Smooth muscle cell (in vitro differentiated cells): ENCODE measurements around the gene RMC1. TPM values are rescaled to one million over a fixed set of nuclear protein-coding genes. Genes with fewer than 3 reads are reported as not detected.
"Not testable (repeated sequence)": the region's sequence is repeated elsewhere in the genome, so short reads cannot be mapped to it uniquely, and the experiment has no call there.

Source experiments
- DNase-seq: peaks from one replicate; lab custom pipeline; 2025; ENCODE audit not compliant: unreplicated experiment; lab: John Stamatoyannopoulos, UW
- H2AFZ ChIP-seq: fragments of 200-600 bp; sonication (generic); 2 replicates; pipeline ENCODE4 v1.6.0; 2016; ENCODE audit warnings: antibody characterized with exemption, low read depth, mild to moderate bottlenecking
- H3F3A ChIP-seq: fragments of 200-600 bp; sonication (generic); 2 replicates; pipeline ENCODE4 v1.6.0; 2017; ENCODE audit warnings: antibody characterized with exemption, low read depth
- H3K27ac ChIP-seq: fragments of 200-600 bp; sonication (generic); 2 replicates; pipeline ENCODE4 v1.5.1; 2016; ENCODE audit warnings: low read depth, mild to moderate bottlenecking
- H3K27me3 ChIP-seq: fragments of 200-600 bp; sonication (generic); 2 replicates; pipeline ENCODE4 v1.6.1; 2016; ENCODE audit warnings: low read depth, mild to moderate bottlenecking
- H3K36me3 ChIP-seq: fragments of 200-600 bp; sonication (generic); 2 replicates; pipeline ENCODE4 v1.5.1; 2016; ENCODE audit warnings: low read depth
- H3K4me1 ChIP-seq: fragments of 200-600 bp; sonication (generic); 2 replicates; pipeline ENCODE4 v1.5.1; 2016; ENCODE audit warnings: low read depth
- H3K4me2 ChIP-seq: fragments of 200-600 bp; sonication (generic); 2 replicates; pipeline ENCODE4 v1.6.0; 2016; ENCODE audit warnings: mild to moderate bottlenecking
- H3K4me3 ChIP-seq: fragments of 200-600 bp; sonication (generic); 2 replicates; pipeline ENCODE4 v1.5.1; 2016; ENCODE audit warnings: mild to moderate bottlenecking
- H3K79me2 ChIP-seq: fragments of 200-600 bp; sonication (generic); 2 replicates; pipeline ENCODE4 v1.6.0; 2016; ENCODE audit warnings: low read depth, mild to moderate bottlenecking
- H3K9ac ChIP-seq: fragments of 200-600 bp; sonication (generic); 2 replicates; pipeline ENCODE4 v1.6.0; 2016; ENCODE audit warnings: low read depth
- H3K9me3 ChIP-seq: fragments of 200-600 bp; sonication (generic); replicated peaks from 2 replicates; pipeline ENCODE4 v1.5.1; 2016; ENCODE audit warnings: low read depth
- H4K20me1 ChIP-seq: fragments of 200-600 bp; sonication (generic); 2 replicates; pipeline ENCODE4 v1.6.0; 2016; ENCODE audit warnings: low read depth
- WGBS: methylation state at CpG from one replicate; pipeline ENCODE4 v1.1.7; 2016; ENCODE audit warnings: low lambda C conversion rate; 5-methylcytosine and 5-hydroxymethylcytosine counted together
- polyA plus RNA-seq: library from polyadenylated mRNA; unstranded; fragments of >200 nt; fragmentation: Nextera tagmentation; extraction: Ambion mirVana; gene quantifications from 2 replicates; pipeline ENCODE4 v1.2.1, GENCODE V29; 2016
- total RNA-seq: library from RNA; depleted of rRNA; stranded (reverse); fragments of >200 nt; gene quantifications from 2 replicates; pipeline ENCODE4 v1.2.3, GENCODE V29; 2014
- TF ChIP-seq, protein P1 (sequence below): fragments of 200-600 bp; sonication (generic); IDR thresholded peaks from 2 replicates; pipeline ENCODE4 v1.5.1; 2017; ENCODE audit warnings: borderline replicate concordance, mild to moderate bottlenecking, antibody characterized with exemption; ENCODE audit not compliant: insufficient read depth, poor library complexity, severe bottlenecking

RMC1 gene
- total and polyA plus RNA-seq, 2 experiments from 2014 or later, result 20.6 to 20.7 TPM

DNA sequence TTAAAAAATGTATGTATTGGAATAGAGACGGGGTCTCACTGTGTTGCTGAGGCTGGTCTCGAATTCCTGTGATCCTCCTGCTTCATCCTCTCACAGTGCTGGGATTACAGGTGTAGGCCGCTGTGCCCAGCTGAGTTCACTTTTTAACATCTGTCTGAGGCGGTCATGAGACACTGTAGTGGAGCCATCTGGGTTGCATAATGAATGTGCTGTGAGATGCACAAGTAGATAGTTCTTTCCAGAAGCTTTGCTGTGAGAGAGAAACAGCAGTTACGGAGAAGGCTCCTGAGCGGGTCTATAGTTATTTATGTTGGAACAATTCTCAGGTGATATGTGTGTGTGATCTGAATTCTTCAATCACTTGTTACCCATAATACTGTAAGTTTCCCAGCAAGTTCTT lies 3.1 kb downstream of the RMC1 start:
- peaks cover 12% of the 10 kb centered on the region for H3K36me3 ChIP-seq
- TF ChIP-seq, protein P1, sequence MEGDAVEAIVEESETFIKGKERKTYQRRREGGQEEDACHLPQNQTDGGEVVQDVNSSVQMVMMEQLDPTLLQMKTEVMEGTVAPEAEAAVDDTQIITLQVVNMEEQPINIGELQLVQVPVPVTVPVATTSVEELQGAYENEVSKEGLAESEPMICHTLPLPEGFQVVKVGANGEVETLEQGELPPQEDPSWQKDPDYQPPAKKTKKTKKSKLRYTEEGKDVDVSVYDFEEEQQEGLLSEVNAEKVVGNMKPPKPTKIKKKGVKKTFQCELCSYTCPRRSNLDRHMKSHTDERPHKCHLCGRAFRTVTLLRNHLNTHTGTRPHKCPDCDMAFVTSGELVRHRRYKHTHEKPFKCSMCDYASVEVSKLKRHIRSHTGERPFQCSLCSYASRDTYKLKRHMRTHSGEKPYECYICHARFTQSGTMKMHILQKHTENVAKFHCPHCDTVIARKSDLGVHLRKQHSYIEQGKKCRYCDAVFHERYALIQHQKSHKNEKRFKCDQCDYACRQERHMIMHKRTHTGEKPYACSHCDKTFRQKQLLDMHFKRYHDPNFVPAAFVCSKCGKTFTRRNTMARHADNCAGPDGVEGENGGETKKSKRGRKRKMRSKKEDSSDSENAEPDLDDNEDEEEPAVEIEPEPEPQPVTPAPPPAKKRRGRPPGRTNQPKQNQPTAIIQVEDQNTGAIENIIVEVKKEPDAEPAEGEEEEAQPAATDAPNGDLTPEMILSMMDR, result no peak

DNA sequence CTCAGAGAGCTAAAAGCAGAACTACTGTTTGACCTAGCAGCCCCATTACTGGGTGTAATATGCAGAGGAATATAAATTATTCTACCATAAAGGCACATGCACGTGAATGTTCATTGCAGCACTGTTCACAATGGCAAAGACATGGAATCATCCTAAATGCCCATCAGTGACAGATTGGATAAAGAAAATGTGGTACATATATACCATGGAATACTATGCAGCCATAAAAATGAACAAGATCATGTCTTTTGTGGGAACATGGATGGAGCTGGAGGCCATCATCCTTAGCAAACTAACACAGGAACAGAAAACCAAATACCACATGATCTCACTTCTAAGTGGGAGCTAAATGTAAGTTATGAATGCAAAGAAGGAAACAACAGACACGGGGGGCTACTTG lies 7.6 kb downstream of the RMC1 start:
- not testable (repeated sequence) for H3K4me2 ChIP-seq, H3F3A ChIP-seq, DNase-seq, H3K27ac ChIP-seq, H3K27me3 ChIP-seq, H2AFZ ChIP-seq, H3K4me1 ChIP-seq, H3K9ac ChIP-seq, H3K4me3 ChIP-seq, H3K9me3 ChIP-seq, H3K79me2 ChIP-seq, H4K20me1 ChIP-seq
- peaks cover 12% of the 10 kb centered on the region for H3K36me3 ChIP-seq
- WGBS, result 97% methylated on average over 2 of the region's 2 CpGs

More for the DNA sequence above, 3.1 kb downstream of the RMC1 start:
- Histone ChIP-seq H4K20me1 (peaks cover 6% of the 10 kb centered on the region), H3K79me2 (peaks cover 20% of the 10 kb centered on the region), H3K27me3 (no peaks in the 10 kb centered on the region), H3K27ac (no peak overlapping the region), H2AFZ (no peak overlapping the region), H3K9ac (no peak overlapping the region), H3K9me3 (no peaks in the 10 kb centered on the region), H3K4me2 (no peak overlapping the region), H3K4me3 (no peak overlapping the region), H3K4me1 (peaks cover 17% of the 10 kb centered on the region), H3F3A (no peaks in the 10 kb centered on the region)
- no peak for DNase-seq
- 88% methylated on average over 6 of the region's 6 CpGs for WGBS

DNA sequence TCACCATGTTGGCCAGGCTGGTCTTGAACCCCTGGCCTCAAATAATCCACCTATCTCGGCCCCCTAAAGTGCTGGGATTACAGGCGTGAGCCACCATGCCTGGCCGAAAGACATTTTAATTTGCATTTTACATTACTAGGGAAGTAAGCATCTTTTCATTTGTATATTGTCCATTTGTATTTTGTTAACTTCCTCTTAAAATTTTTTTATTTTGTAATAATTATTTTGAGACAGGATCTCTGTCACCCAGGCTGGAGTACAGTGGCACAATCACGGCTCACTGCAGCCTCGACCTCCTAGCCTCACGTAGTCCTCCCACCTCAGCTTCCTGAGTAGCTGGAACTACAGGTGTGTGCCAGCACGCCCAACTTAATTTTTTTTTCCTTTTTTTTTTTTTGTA lies 8.9 kb downstream of the RMC1 start:
- H3F3A ChIP-seq, H4K20me1 ChIP-seq, H3K27me3 ChIP-seq, H2AFZ ChIP-seq, H3K4me1 ChIP-seq, H3K9me3 ChIP-seq, H3K79me2 ChIP-seq, DNase-seq, H3K27ac ChIP-seq, H3K4me3 ChIP-seq, H3K9ac ChIP-seq, H3K4me2 ChIP-seq: not testable (repeated sequence)
- WGBS, result 96% methylated on average over 7 of the region's 7 CpGs
- H3K36me3 ChIP-seq, result peaks cover 12% of the 10 kb centered on the region

DNA sequence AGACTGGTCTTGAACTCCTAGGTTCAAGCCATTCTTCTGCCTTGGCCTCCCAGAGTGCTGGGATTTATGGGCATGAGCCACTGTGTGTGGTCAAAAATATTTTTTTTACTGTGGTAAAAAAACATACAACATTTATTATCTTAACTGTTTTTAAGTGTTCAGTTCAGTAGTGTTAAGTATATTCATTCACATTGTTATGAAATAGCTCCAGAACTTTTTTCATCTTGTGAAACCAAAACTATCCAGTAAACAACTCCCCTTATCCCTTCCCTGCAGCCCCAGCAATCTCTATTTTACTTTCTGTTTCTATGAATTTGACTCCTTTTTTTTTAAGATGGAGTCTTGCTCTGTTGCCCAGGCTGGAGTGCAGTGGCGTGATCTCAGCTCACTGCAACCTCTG lies 9.3 kb downstream of the RMC1 start:
- Histone ChIP-seq H3K36me3 (peaks cover 12% of the 10 kb centered on the region), H3F3A (no peaks in the 10 kb centered on the region), H3K4me1 (no peaks in the 10 kb centered on the region), H3K79me2 (no peaks in the 10 kb centered on the region), H3K27me3 (no peaks in the 10 kb centered on the region), H4K20me1 (no peaks in the 10 kb centered on the region), H3K4me3 (no peak overlapping the region), H2AFZ (no peak overlapping the region), H3K4me2 (no peak overlapping the region), H3K9me3 (no peaks in the 10 kb centered on the region), H3K27ac (no peak overlapping the region), H3K9ac (no peak overlapping the region)
- DNase-seq, result no peak
- TF ChIP-seq, protein P1, result no peak
- 100% methylated on average over 1 of the region's 1 CpG for WGBS
